Esophagus (tissue), 2 donors: ENCODE data around the gene ZFYVE28. TPM values are rescaled to one million over a fixed set of nuclear protein-coding genes. Genes with fewer than 3 reads are reported as not detected.

ENCODE experiments used
- H3K27ac ChIP-seq, 2 donors: one replicate each; pipeline ENCODE4 v1.5.1; 2013; ENCODE audit warnings: low read depth in 2 of 2, mild to moderate bottlenecking in 2 of 2, inconsistent platforms in 1 of 2, low read length in 1 of 2, moderate library complexity in 1 of 2
- H3K27me3 ChIP-seq, 2 donors: one replicate each; pipeline ENCODE4 v1.6.1; 2013; ENCODE audit warnings: low read length in 2 of 2, control low read depth in 1 of 2, mild to moderate bottlenecking in 1 of 2; ENCODE audit not compliant: insufficient read depth in 2 of 2, control insufficient read depth in 1 of 2
- H3K36me3 ChIP-seq, 2 donors: one replicate each; pipeline ENCODE4 v1.6.1; 2013; ENCODE audit warnings: low read length in 1 of 2; ENCODE audit not compliant: control insufficient read depth in 2 of 2, insufficient read depth in 2 of 2
- H3K4me1 ChIP-seq, 2 donors: one replicate each; pipeline ENCODE4 v1.6.1; 2013; ENCODE audit warnings: low read length in 1 of 2; ENCODE audit not compliant: control insufficient read depth in 2 of 2, insufficient read depth in 2 of 2
- H3K4me3 ChIP-seq, 2 donors: one replicate each; pipeline ENCODE4 v1.5.1; 2013; ENCODE audit warnings: low read length in 2 of 2, mild to moderate bottlenecking in 2 of 2, low read depth in 1 of 2, moderate library complexity in 1 of 2
- H3K9me3 ChIP-seq, 2 donors: one replicate each; pipeline ENCODE4 v1.6.1; 2013; ENCODE audit warnings: mild to moderate bottlenecking in 2 of 2, low read depth in 1 of 2, low read length in 1 of 2, moderate library complexity in 1 of 2; ENCODE audit not compliant: control insufficient read depth in 2 of 2, insufficient read depth in 1 of 2
- WGBS, 2 donors: extraction: QIAGEN DNeasy Blood & Tissue Kit; methylation state at CpG; one replicate each; pipeline ENCODE4 v1.1.7; 2013; 5-methylcytosine and 5-hydroxymethylcytosine counted together
- polyA plus RNA-seq, 2 donors: library from polyadenylated mRNA; stranded (reverse); fragments of 200-250 nt; gene quantifications; one replicate each; pipeline ENCODE4 v1.2.3, GENCODE V29; 2013
- donor health status: healthy with polysubstance abuse.
- donor health status: Bipolar disorder and iron deficiency.

Gene ZFYVE28
- polyA plus RNA-seq, 2 donors: 5.2 to 5.4 TPM

- no peak overlapping the region for H3K4me3 ChIP-seq
- no peaks in the 10 kb centered on the region for H3K9me3 ChIP-seq
- no peak overlapping the region for H3K27ac ChIP-seq
- H3K4me1 ChIP-seq: peaks cover 10 to 18% of the 10 kb centered on the region in 2 donors
- H3K36me3 ChIP-seq: peaks cover 7 to 55% of the 10 kb centered on the region in 2 donors
- WGBS, 2 donors: 72 to 78% methylated on average over 32 of the region's 32 CpGs
- H3K27me3 ChIP-seq: no peaks in the 10 kb centered on the region
These were observed 165.0 kb downstream of the ZFYVE28 start for GRCh38 chr4:2253160-2254084.

DNA sequence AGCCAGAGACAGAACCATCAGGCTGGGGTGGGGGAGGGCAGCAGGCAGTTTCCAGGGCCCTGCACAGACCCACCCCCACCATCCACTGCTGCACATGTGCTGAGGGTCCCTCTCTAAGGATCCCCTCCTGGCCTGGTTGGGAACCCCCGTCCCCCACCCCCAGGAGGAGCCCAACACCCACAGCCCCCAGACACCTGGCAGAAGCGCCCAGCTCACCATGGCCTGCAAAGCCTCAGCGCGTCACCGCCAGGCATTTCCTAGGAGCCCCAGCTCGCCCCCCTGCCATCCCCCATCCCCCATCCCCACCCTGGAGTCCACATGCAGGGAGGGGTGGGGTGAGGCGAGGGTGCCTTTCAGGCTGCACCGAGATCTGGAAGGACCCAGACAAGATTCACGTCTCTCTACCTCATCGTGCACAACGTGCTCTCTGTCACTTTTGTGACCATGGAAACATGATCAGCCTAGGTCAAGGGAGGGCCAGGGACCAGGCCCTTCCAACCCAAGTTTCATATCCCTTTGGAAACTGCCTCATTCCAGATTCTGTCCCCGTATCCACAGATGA is 165.8 kb downstream of the ZFYVE28 start:
- no peaks in the 10 kb centered on the region for H3K27me3 ChIP-seq
- H3K4me1 ChIP-seq: peaks cover 10 to 17% of the 10 kb centered on the region in 2 donors
- H3K4me3 ChIP-seq: no peak overlapping the region
- H3K9me3 ChIP-seq: no peaks in the 10 kb centered on the region
- H3K36me3 ChIP-seq: peaks cover 7 to 56% of the 10 kb centered on the region in 2 donors
- 86% methylated on average over 12 of the region's 12 CpGs for WGBS, 2 donors
- H3K27ac ChIP-seq: no peak overlapping the region

DNA sequence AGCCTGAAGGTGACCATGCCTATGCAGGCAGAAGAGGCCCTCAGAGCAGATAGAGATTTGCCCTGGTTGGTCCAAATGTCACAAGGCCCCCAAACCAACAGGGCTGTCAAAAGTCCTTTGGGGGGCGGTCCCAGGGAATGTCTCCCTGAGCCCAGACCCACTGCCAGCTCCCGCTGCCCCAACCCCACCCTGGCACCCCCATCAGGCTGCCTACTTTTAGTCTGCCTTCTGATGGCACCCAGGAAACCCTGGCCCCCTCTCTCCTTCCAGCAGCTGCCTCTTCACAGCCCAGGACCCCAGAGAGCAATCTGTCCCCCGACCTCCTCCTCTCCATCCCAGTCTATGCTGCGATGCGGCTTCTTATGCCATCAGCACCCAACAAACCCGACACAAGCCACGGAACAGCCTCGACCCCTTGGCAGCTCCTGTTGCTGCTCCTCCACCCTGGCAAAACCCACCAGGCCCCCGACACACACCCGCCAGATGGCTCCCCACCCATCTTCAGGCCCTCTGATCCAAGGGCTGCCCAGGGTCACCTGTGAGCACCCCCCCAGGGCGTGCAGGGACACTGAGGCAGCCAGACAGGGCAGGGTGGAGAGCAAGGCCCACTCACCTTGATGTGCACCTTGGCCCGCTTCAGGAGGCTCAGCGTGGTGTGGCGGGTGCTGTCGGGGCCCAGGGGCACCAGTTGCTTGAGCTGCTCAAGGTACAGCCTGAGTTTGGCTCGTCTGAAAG is 166.5 kb downstream of the ZFYVE28 start:
- H3K4me3 ChIP-seq: no peak overlapping the region
- peaks cover 7 to 60% of the 10 kb centered on the region in 2 donors for H3K36me3 ChIP-seq
- peaks cover 10 to 17% of the 10 kb centered on the region in 2 donors for H3K4me1 ChIP-seq
- 92 to 93% methylated on average over 16 of the region's 16 CpGs for WGBS, 2 donors
- no peak overlapping the region for H3K27ac ChIP-seq
- H3K9me3 ChIP-seq: no peaks in the 10 kb centered on the region
- H3K27me3 ChIP-seq: no peaks in the 10 kb centered on the region

- 89 to 90% methylated on average over 25 of the region's 25 CpGs for WGBS, 2 donors
- Histone ChIP-seq H3K4me1 (peaks cover 4 to 17% of the 10 kb centered on the region in 2 donors), H3K4me3 (no peak overlapping the region), H3K27me3 (no peaks in the 10 kb centered on the region), H3K36me3 (peaks cover 7 to 63% of the 10 kb centered on the region in 2 donors), H3K27ac (no peak overlapping the region), H3K9me3 (no peaks in the 10 kb centered on the region)
These were observed 167.2 kb downstream of the ZFYVE28 start for GRCh38 chr4:2251073-2251794.

DNA sequence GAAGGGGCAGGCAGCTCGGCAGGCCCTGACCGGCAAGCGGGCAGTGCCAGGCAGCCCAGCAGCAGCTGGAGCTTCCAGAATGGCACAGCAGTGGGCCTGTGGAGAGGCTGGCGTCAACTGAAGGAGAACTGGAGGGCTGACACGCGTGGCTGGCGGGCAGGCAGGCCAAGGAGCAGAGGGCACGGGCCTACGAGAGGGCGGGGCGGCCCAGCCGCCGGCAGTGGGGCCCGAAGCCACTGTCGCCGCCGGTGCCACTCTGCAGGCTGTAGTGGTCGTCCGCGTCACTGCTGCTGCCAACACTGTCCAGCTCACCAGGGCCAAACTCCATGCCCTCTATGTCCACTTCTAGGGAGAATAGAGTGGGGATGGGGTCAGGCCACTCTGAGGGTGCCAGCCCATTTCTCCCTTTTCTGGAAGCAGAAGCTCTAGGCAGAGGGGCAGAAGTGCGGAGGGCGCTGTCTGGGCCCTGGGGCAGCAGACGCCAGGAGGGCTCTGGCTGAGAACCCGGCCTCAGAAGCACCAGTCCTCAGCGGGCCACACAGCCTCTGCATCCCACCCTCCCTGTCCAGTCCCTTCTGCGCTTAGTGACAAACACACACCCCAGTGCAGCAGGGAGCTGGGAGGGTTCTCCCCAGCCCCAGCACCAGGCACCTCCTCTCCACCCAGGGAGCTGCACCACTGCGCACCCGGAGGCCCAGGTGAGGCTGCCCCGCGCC is 167.9 kb downstream of the ZFYVE28 start:
- no peaks in the 10 kb centered on the region for H3K27me3 ChIP-seq
- 81 to 92% methylated on average over 29 to 30 of the region's 30 CpGs for WGBS, 2 donors
- peaks cover 0 to 12% of the 10 kb centered on the region in 2 donors for H3K4me1 ChIP-seq
- H3K4me3 ChIP-seq: no peak overlapping the region
- peaks cover 7 to 63% of the 10 kb centered on the region in 2 donors for H3K36me3 ChIP-seq
- no peak overlapping the region for H3K27ac ChIP-seq
- H3K9me3 ChIP-seq: no peaks in the 10 kb centered on the region

DNA sequence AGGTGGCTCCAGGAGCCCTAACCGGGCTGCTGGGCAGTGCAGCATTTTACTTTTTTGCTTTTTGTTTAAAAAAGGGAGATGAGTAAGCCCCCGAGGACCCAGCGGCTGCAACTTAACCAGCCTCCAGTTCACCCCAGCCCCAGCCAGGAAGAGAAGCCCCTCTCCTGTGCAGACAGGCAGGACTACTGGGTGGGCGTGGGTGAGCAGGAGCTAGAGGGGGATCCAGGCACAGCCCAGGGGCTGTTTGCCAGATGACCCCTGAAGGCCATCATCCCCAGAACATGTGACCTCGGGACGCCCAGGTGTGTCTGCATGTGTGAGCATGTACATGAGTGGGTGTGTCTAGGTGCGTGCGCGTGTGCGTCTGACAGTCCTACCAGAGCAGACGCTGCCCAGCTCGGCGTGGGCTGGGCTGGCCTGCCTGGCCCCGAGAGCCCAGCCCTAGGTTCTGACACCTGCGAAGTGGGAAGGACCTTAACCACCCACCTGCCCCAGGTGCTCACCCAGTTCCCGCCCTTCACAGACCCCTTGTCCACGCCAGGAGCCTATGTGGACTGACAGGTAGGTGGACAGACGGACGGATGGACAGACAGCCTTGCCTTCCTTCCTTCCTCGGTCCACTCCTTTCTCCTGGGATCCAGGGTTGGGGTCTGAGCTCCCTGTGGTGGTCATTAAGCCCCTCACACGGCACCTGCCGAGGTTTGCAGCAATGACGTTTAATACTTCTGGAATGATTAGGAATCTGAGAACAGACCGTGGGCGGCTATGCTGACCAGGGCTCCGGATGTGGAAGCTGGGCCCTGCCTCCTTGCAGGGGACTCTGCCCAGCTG is 168.7 kb downstream of the ZFYVE28 start:
- Histone ChIP-seq H3K36me3 (peaks cover 7 to 58% of the 10 kb centered on the region in 2 donors), H3K27ac (no peak overlapping the region), H3K4me3 (no peak overlapping the region), H3K27me3 (no peaks in the 10 kb centered on the region), H3K9me3 (no peaks in the 10 kb centered on the region), H3K4me1 (peaks cover 0 to 13% of the 10 kb centered on the region in 2 donors)
- 65 to 73% methylated on average over 26 of the region's 26 CpGs for WGBS, 2 donors

GRCh38 chr4:2248821-2249261 is 169.6 kb downstream of the ZFYVE28 start:
- no peak overlapping the region for H3K4me3 ChIP-seq
- no peaks in the 10 kb centered on the region for H3K9me3 ChIP-seq
- H3K27me3 ChIP-seq: no peaks in the 10 kb centered on the region
- peaks cover 7 to 54% of the 10 kb centered on the region in 2 donors for H3K36me3 ChIP-seq
- H3K4me1 ChIP-seq: peaks cover 0 to 13% of the 10 kb centered on the region in 2 donors
- no peak overlapping the region for H3K27ac ChIP-seq
- 75 to 77% methylated on average over 10 of the region's 10 CpGs for WGBS, 2 donors

DNA sequence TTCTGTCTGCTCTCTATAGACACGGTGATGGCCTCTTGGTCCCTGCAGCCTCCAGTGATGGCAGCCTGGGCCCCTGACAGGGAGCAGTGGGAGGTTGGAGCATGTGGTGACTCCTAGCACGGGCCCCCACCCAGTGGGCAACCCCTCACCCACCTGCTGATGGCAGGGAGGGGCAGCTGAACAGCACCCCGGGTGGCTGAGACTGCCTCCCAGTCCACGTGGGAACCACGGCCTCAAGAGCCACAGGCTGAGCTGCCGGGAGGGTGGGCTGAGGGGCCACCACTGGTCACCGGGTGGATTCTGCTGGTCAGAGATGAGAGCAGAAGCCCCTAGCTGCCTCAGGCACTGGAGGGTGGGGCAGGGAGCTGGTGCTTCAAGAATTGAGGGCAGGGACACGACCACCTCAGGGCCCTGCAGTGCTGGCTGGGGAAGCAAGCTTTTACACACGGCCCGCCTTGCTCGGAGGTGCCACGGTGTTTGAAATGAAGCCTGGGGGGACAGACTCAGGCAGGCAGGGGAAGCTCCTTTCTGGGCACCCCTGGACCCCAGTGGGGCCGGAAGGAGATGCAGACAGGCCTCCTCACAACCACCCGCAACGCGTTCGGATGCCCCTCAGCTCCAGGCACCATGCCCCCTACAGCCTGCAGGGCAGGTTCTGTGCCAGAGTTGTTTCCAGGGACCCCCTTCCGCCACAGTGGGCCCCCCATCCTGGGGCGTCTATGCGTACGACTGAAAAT is 170.2 kb downstream of the ZFYVE28 start:
- peaks cover 7 to 49% of the 10 kb centered on the region in 2 donors for H3K36me3 ChIP-seq
- WGBS, 2 donors: 83% methylated on average over 21 of the region's 21 CpGs

More for the DNA sequence above, 170.2 kb downstream of the ZFYVE28 start:
- H3K4me3 ChIP-seq: no peak overlapping the region
- no peaks in the 10 kb centered on the region for H3K27me3 ChIP-seq
- H3K4me1 ChIP-seq: peaks cover 0 to 11% of the 10 kb centered on the region in 2 donors
- H3K27ac ChIP-seq: no peak overlapping the region
- H3K9me3 ChIP-seq: no peaks in the 10 kb centered on the region
